ENCODE measurements around the gene UBTD1. TPM values are rescaled to one million over a fixed set of nuclear protein-coding genes. Genes with fewer than 3 reads are reported as not detected.

UBTD1 gene
- total and polyA plus RNA-seq, 10 of the 15 experiments (the other 5 are each of a cell fraction or from before 2014, with no cell fraction given) = 0.04 to 1.5 (median 1.2) TPM; not detected in 1

- TF ChIP-seq CEBPB (IDR thresholded peaks at IDR 0.05; ENCODE audit: borderline replicate concordance in 1 of 2, low read depth in 2 of 2, low read length in 2 of 2) = no peak
- no peak for TF ChIP-seq ZZZ3 (IDR thresholded peaks at IDR 0.05; ENCODE audit: control insufficient read depth, insufficient read length, low read depth)
- no peak for TF ChIP-seq MEF2A (IDR thresholded peaks at IDR 0.05; ENCODE audit: insufficient read depth, low read depth, low read length)
- no peak for TF ChIP-seq RBBP5 (conservative IDR thresholded peaks at IDR 0.05)
- TF ChIP-seq NR2F1 (conservative IDR thresholded peaks at IDR 0.05) = peak; percentile 46; the same call in 1 of the 2 replicates
- TF ChIP-seq CHD4 (IDR thresholded peaks at IDR 0.05) = no peak
- no peak for TF ChIP-seq MLLT1 (IDR thresholded peaks at IDR 0.05)
- TF ChIP-seq ATF2 (IDR thresholded peaks at IDR 0.05; ENCODE audit: low read length) = no peak
- no peak for TF ChIP-seq TAF1 (IDR thresholded peaks at IDR 0.05; ENCODE audit: borderline replicate concordance, low read depth, low read length)
- TF ChIP-seq RAD21 (IDR thresholded peaks at IDR 0.05; ENCODE audit: insufficient read depth, low read depth, low read length) = no peak
- no peak for TF ChIP-seq POLR2A (IDR thresholded peaks at IDR 0.05; ENCODE audit: low read depth, low read length)
- no peak for TF ChIP-seq RELA (IDR thresholded peaks at IDR 0.05; ENCODE audit: borderline replicate concordance, partially characterized antibody)
- TF ChIP-seq ZNF622 (IDR thresholded peaks at IDR 0.05) = no peak
- TF ChIP-seq CBX3 (IDR thresholded peaks at IDR 0.05; ENCODE audit: borderline replicate concordance, low read depth) = no peak
- TF ChIP-seq SUPT20H (IDR thresholded peaks at IDR 0.05; ENCODE audit: borderline replicate concordance, control insufficient read depth, low read depth, low read length) = no peak
- TF ChIP-seq FOXM1 (IDR thresholded peaks at IDR 0.05; ENCODE audit: low read depth, low read length) = no peak
- TF ChIP-seq SREBF1 (IDR thresholded peaks at IDR 0.05; ENCODE audit: low read length) = no peak
- TF ChIP-seq ZSCAN29 (IDR thresholded peaks at IDR 0.05) = no peak
- TF ChIP-seq DPF2 (IDR thresholded peaks at IDR 0.05) = peak; percentile 95
- TF ChIP-seq SREBF2 (IDR thresholded peaks at IDR 0.05; ENCODE audit: low read length) = no peak
- TF ChIP-seq ZBED1 (IDR thresholded peaks at IDR 0.05; ENCODE audit: borderline replicate concordance) = no peak
- no peak for TF ChIP-seq NFIC (IDR thresholded peaks at IDR 0.05; ENCODE audit: low read depth, low read length)
- TF ChIP-seq BACH1 (IDR thresholded peaks at IDR 0.05; ENCODE audit: borderline replicate concordance) = 0 out of 2 replicates have a peak, but pooled peaks have one; percentile 21
- no peak for TF ChIP-seq CHD2 (IDR thresholded peaks at IDR 0.05; ENCODE audit: borderline replicate concordance, low read depth, low read length)
- TF ChIP-seq MTA3 (IDR thresholded peaks at IDR 0.05; ENCODE audit: borderline replicate concordance, low read length) = no peak
- TF ChIP-seq POLR2AphosphoS2 (IDR thresholded peaks at IDR 0.05; ENCODE audit: low read depth, low read length) = no peak
- TF ChIP-seq NFYB (IDR thresholded peaks at IDR 0.05; ENCODE audit: insufficient read depth, low read depth, low read length) = 0 out of 2 replicates have a peak, but pooled peaks have one; percentile 3
- no peak for TF ChIP-seq RB1 (IDR thresholded peaks at IDR 0.05; ENCODE audit: borderline replicate concordance)
These were observed at the start of gene UBTD1 (continued) for GRCh38 chr10:97498841-97499560.

Measured in GM12878 (cell line).